NCI-H226 (cell line): ENCODE measurements around the gene SEMA3G.

Experiments
- DNase-seq: peaks from one replicate; pipeline ENCODE4 v3.0.0-alpha.2; 2015

The SEMA3G gene

DNA sequence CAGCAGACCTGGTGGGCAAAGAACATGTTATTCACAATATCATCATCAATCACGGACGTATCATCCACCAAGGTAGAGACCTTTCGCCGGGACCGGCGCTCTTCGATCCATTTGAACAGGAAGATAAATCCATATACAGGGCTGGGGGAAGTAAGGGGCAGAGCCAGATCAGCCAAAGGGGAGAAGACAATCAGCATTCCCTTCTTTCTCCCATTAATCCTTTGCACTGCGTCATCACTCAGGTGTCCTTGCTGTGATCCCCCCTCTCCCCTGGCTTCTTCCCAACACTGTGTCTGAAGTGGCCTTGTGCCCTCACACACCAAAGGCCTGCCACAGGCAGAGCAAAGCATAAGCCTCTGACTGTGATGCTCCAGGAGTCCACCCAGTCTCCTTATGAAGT is 36.4 kb downstream of the SEMA3G start:
- no peak for DNase-seq

DNA sequence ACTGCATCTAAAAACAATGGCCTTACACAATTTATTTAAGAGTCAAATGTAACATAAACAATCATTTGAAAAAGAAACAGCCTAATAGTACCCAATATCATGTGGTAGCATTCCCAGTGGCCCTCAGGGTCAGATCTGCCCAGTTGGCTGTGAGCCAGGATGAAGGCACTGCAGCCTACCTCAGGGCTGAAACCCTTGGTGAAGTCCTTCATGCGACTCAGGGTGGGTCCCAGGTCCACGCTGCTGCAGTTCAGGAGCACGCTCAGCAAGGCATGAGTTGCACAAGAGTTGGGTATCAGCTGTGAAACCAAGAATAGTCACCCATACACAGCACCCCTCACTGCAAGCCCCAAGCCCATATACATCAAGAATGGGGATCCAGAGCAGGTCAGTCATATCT is 37.1 kb downstream of the SEMA3G start:
- DNase-seq: no peak

DNA sequence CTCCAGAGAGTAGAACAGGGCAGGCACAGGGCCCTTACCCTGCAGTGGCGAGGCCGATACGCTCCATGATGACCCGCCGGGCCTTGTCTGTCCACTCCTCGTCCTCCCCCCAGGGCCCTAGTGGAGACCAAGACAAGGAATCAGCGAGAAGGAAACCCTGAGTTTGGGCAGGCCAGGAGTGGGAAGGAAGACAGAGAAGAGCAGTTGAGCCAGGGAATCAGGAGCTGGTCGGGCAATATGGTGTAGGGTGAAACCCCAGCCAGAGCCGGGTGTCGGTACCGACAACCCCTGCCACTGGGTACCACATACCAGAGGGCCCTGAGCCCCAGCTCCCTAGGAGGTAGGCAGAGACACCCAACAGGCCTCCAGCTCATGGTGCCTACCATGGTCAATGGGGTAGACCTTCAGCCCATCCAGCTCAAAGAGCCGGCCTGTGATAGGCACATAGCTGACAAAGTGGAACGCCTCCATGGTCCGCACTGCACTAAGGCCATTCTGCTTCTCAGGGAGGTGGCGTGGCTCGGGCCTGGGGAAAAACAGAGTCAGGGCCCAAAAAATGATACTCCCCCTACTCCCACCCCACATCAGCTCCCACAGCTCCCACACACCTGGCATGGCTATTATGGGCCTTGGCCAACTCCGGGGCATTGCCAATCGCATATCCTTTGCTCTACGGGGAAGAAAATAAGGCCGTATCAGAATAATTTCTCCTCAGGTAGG is 38.0 kb downstream of the SEMA3G start:
- no peak for DNase-seq

DNA sequence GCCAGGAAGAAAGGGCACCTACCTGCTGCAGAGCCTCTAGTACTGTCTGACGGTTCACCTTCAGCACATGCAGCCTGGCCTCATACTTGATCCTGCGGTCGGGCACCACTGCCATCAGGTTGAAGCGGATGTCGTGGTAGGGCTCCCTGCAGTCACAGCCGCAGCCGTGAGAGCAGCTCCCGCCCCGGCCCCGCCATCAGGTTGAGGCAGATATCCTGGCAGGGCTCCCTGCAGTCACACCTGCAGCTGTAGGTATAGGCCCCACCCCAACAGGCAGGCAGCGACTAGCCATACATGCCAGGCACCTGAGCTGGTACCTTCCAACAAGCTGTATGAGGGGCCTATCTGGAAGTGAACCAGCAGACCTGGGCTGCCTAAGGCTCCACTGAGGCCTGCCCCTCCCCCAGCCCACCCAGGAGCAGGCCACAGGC is 38.7 kb downstream of the SEMA3G start:
- DNase-seq: no peak

DNA sequence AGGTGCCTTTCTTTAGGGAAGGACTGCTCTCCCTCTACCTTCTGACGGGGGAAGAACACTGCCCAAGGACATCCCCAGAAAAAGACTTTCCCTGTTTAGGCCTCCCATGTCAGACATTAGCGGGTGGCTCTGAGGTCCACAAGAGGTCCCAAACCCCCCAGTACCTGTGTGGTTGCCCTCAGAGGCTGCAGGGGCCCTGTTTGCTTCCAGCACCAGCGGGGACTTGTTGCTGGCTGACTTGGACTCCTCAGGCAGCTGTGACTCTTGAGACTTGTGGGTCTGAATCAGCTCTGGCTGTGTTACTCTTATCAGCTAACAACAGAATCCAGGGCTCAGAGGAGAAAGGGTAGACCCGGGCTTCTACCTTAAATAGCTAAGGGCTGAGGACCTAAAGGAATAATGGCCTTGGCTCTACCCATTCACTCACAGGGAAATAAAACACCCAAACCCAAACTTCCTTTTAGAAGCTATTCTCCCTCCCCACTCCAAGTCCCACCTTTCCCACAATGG is 39.2 kb downstream of the SEMA3G start:
- DNase-seq: no peak

DNA sequence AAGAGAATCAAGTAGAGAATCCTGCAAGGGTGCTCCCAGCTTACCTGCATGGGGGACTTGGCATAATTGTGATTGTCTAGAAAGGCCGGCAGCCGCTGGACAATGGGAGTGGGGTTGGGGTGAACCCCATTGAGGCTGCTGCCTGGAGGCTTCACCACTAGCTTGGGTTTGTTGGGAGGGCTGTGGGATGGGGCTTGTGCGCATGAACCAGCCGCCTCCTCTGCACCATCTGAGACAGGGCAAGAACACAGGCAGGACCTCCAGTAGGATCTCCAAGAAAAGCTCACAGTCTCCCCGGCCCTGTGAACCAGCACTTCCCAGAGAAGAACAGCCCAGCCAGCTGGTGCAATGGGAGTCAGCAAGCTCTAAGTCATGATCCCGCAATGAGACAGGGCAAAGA is 39.8 kb downstream of the SEMA3G start:
- DNase-seq: no peak

DNA sequence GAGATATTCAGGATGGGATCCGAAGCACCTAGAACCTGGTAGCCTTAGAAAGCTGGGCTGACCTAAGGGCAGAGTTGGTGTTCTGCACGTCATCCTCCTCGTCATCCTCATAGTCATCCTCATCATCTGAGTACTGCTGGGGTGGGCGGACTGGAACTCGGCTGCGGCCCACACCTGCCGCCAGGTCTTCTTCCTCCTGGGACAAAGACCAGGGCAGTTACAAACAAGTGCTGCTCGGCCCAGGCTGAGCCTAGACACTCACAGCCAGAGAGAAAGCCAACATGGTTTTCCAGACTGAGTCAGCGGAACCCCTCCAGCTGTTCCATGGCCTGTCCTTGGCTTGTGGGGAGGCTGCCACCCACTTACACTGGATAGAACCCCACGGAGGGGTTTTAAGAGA is 40.5 kb downstream of the SEMA3G start:
- DNase-seq: no peak

DNA sequence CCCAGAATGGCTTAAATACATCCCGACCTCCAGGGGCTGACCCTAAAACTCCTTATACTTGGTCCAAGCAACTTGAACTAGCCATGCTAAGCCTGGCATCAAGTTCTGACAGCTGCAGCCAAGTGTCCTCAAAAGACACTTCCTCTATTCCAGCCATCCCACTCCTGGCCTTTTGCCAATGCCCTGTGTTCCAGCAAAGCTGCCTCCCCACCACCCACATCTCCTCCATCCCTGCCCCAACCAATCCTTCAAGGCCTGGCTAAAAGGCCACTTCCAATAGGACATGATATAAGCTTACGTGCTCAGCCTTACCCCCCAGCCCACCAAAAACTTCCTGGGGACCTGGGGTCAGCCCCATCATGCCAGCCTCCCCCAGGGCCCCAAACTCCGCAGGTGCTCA is 40.9 kb downstream of the SEMA3G start:
- DNase-seq: no peak

DNA sequence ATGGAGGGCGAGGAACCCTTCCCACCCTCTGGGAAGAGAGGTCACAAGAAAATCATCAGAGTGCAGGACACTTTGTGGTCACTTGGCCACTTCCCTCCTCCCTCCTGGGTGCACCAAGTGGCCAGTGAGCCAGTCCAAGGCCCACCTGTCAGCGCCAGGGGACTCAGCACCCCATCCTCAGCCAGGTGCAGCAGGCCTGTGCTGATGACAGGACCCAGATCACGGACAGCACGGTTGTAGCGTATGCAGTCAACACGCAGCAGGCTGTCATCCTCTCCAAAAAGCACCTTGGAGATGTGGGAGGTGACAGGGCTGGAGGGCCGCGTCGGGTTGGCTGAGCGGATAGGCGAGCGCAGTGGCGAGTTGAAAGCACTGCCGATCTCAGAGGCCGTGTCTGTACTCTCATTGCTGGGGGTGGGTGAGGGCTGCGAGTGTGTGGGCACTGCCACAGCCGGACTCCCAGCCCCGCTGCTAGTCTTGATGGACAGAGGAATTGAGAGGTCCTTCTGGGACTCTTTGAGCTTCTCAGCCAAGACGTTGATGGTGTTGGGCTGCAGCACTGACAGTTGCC is 41.5 kb downstream of the SEMA3G start:
- DNase-seq: no peak

DNA sequence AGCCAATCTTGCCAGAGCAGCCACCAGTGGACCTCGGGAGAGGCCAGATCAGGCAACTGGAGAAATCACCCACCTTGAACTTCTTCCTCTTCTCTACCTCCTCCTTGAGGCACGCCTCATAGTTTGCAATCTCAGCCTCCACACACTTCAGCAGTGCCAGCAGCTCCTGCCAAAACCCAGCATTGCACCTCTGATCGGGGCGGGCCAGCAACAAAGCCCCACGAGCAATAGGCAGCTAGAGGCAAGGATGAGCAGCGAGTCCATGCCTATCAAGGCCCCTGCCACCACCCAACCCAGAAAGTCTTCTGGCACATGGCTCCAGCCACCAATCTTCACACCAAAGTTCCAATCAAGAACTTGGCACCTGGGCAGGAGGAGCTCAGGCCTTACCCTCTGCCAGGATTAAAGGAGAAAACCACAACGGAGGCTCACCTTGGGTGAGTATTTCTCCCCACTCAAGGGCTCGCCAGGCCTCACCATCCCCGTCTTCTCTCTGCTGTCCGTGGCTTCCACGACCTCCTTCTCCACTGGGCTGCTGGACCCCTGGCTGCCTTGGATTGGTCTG is 42.1 kb downstream of the SEMA3G start:
- DNase-seq: no peak

DNA sequence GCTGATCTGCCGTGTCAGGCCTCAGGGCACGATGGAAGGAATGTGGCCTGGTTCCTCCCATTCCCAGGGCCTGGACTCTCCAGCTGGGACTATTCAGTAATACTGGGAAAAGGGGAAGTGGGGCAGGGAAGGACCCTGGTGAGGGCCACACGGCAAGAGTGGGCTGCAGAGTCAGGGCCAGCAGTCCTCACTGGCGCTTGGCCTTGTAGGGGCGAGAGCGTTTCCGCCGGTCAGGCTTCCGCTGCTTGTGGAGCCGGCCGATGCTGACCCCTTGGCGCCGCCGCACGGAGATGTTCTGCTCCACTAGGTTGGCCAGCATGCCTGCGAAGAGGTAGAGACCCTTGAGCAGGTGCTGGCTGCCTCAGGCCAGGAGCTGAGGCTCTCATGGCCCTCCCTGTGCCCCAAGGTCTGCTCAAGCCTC is 42.8 kb downstream of the SEMA3G start:
- no peak for DNase-seq

DNA sequence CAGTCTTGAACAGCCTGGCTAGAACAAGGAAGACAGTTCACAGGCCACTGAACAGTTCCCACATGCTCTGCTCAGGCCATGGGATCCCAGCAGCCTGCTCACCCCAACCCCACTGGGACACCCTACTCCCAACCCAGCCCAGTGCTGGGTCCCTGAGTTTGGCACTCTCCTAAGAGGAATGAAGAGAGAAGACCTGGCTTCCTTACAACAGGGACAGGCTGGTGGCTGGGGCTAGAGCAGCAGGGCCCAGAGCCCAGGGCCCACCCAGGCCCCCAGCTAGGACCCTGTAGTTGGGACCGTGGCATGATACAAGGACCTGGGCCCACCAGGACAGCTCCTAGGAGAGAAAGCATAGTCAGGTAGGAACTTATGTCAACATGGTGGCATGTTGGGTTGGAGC is 43.4 kb downstream of the SEMA3G start:
- DNase-seq: no peak

DNA sequence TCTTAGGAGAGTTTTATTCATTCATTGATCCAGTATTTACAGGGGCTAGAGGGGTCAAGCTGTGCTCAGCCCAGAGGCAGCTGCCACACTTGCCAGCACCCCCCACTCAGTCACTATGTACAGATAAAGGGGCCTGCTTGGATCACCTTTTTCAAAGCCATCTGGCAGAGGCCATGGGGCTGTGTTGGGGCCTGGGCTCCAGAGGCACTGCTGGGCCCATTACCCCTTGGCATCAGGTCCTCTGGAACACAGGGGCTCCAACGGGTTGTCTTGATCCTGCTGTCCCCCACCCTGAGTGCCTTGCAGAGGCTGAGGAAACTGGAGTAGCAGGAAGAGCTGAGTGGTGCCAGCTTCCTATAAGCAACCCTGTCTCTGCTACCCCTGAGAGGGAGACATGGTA is 43.9 kb downstream of the SEMA3G start:
- no peak for DNase-seq

DNA sequence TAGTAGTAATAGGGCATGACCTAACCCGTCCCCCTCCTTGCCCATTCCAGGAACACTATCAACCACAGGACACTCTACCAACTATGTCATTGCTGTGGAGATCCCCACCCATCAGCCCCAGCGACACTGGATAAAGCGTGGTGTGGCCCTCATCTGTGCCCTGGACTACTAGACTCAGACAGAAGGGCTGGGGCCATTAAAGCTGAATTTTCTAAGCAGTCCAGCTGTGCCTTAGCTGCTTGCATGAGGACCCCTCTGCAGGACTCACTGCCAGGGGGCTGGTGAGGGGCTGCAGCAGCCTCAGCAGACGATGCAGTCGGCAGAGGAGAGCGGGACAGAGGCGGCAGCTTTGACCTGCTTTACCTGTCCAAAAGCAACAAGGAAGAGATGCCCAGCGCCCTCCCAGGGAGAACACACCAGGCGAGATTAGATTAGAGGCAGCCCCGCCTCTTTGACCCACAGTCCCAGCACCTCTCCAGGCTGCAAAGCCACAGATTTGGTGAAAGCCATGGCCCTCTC is 44.6 kb downstream of the SEMA3G start:
- no peak for DNase-seq

DNA sequence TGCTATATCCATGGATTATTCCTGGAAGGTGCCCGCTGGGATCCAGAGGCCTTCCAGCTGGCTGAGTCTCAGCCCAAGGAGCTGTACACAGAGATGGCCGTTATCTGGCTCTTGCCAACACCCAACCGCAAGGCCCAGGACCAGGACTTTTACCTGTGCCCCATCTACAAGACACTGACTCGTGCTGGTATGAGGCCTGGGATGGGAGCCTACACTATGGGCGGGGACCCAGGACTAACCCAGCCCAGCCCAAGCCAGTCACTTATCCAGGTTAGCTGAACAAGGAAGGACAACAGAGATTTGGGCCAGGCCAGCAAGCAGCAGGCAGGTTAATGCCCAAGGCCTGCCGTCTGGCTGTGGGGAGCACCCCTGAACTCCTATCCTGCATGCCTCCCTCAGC is 45.3 kb downstream of the SEMA3G start:
- DNase-seq: no peak

DNA sequence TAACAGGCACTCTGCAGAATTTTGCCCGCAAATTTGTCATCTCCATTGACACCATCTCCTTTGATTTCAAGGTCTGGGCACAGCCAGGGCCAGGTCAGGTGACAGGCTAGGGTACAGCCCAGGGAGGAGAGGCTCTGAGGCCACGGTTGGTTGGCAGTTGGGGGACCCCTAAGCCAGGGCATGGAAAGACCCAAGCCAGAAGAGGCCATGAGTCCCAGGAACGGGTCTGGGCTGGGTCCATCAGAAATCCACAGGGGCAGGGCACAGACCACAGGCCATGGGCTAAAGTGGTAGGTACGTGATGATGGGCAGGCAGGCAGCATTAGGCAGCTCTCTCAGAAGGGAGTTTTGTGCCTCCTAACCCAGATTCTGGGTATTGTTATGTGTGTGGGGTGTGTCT is 45.8 kb downstream of the SEMA3G start:
- DNase-seq: no peak

DNA sequence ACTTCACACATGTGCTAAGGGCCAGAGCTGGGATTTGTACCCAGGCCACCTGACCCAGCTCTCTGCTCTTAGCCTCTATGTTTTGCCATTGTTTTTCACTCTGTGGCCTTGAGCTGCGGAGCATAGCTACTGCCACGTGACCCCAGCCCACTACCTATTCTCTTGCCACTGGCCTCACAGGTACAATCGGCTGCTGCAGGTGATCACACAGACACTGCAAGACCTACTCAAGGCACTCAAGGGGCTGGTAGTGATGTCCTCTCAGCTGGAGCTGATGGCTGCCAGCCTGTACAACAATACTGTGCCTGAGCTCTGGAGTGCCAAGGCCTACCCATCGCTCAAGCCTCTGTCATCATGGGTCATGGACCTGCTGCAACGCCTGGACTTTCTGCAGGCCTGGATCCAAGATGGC is 46.2 kb downstream of the SEMA3G start:
- no peak for DNase-seq

DNA sequence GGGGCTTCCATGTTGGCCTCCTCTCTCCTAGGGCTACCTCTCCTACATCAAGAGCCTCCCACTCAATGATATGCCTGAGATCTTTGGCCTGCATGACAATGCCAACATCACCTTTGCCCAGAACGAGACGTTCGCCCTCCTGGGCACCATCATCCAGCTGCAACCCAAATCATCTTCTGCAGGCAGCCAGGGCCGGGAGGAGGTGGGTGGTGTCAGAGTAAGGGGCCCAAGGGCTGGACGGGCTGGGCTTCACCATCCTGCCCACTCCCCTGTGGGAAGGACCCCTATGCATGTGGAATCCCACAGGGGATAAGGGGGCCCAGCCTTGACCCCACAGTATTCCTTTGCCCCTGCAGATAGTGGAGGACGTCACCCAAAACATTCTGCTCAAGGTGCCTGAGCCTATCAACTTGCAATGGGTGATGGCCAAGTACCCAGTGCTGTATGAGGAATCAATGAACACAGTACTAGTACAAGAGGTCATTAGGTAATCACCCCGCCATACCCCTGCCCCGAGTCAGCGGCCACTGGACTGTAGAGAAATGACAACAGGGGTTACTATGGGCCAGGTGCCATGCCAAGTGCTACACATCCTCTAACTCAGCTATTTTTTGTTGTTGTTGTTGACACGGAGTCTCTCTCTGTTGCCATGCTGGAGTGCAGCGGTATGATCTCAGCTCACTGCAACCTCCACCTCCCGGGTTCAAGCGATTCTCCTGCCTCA is 47.1 kb downstream of the SEMA3G start:
- DNase-seq: no peak

DNA sequence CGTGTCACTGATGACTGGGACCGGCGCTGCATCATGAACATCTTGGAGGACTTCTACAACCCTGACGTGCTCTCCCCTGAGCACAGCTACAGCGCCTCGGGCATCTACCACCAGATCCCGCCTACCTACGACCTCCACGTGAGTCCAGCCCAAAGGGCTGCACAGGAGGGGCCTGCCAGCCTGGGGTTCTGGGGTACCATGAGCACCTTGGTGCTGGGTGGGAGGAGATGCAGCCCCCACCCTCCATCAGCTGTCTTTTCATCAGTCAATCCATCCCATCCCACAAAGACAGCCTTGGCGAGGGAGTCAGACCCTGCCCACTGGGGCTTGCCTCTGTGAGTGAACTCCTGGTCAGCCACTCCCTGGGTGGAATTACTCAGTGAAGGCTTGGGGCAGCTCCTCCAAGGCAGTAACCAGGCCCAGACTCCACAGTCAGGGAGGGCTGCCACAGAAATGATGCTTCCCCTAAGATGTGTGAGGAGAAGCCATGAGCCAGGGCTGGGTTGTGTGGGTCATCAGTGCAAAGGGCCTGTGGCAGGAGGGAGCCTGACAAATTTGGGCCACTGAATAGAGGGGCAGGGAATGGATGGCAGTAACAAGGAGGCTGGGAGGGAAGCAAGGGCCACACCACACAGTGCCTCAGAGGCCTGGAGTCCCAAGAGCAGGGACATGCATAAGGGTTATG is 47.9 kb downstream of the SEMA3G start:
- no peak for DNase-seq

DNA sequence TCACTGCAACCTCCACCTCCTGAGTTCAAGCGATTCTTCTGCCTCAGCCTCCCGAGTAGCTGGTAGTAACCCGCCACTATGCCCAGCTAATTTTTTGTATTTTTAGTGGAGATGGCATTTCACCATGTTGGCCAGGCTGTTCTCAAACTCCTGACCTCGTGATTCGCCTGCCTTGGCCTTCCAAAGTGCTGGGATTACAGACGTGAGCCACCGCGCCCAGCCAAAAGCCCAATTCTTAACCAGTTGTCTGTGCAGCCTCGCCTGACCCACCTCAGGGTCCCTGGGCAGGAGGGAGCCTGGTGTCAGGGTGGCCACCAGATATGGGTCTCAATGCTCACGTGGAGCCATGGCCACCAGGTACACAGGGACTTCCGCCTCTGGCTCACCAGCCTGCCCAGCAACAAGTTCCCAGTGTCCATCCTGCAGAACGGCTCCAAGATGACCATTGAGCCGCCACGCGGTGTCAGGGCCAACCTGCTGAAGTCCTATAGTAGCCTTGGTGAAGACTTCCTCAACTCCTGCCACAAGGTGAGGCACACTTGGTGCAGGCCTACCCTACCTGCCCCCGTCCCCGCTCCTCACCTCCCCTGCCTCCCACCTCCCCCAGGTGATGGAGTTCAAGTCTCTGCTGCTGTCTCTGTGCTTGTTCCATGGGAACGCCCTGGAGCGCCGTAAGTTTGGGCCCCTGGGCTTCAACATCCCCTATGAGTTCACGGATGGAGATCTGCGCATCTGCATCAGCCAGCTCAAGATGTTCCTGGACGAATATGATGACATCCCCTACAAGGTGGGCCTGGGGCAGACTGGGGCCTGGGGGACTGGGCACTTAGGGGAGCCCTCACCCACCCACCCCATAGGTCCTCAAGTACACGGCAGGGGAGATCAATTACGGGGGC is 48.6 kb downstream of the SEMA3G start:
- DNase-seq: no peak

DNA sequence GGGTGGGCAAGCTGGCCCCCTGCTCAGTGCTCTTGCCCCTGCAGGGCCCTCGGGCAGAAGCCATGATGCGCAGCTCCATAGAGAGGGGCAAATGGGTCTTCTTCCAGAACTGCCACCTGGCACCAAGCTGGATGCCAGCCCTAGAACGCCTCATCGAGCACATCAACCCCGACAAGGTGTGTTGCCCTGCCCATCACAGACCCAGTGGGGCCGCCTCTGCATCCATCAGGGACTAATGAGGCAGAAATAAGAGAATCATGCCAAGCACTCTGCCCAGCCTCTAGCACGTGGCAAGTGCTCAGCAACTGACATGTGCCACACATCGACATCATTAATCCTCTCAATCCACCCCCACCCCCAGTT is 49.4 kb downstream of the SEMA3G start:
- DNase-seq: no peak
